DOHH2 (cell line): ENCODE measurements around the gene RMDN2.

Experiments used
- EZH2phosphoT487 ChIP-seq: fragments of 200-600 bp; sonication (generic); IDR thresholded peaks from 2 replicates; pipeline ENCODE4 v1.6.1; 2017; ENCODE audit warnings: borderline replicate concordance, mild to moderate bottlenecking, antibody characterized with exemption, low read length, moderate library complexity, mixed read lengths
- TF ChIP-seq, protein P1 (sequence below): fragments of 200-600 bp; sonication (generic); IDR thresholded peaks from one replicate; pipeline ENCODE4 v1.5.1; 2014; ENCODE audit warnings: antibody characterized with exemption, mild to moderate bottlenecking, low read depth, low read length; ENCODE audit not compliant: poor library complexity, severe bottlenecking

DNA sequence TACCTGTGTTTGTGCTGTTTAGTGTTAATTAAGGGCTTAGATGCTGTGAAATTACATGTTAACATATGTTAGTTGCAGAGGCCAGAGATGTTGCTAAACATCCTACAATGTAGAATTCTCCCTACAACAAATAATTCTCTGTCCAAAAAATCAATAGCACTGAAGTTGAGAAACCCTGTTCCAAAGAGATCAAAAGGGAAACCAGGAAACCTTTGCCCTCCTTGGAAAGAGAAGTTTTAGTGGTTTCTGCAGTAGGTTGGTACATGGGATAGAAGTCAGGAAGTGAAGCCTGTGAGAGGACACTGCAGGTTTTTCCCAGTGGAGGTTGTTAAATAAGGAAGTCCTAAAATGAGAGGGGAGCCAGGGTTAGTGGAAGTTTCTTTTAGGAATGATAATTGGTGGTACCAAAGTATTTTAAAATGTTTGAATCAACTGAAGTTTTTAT is 6.3 kb upstream of the RMDN2 start:
- TF ChIP-seq, protein P1, sequence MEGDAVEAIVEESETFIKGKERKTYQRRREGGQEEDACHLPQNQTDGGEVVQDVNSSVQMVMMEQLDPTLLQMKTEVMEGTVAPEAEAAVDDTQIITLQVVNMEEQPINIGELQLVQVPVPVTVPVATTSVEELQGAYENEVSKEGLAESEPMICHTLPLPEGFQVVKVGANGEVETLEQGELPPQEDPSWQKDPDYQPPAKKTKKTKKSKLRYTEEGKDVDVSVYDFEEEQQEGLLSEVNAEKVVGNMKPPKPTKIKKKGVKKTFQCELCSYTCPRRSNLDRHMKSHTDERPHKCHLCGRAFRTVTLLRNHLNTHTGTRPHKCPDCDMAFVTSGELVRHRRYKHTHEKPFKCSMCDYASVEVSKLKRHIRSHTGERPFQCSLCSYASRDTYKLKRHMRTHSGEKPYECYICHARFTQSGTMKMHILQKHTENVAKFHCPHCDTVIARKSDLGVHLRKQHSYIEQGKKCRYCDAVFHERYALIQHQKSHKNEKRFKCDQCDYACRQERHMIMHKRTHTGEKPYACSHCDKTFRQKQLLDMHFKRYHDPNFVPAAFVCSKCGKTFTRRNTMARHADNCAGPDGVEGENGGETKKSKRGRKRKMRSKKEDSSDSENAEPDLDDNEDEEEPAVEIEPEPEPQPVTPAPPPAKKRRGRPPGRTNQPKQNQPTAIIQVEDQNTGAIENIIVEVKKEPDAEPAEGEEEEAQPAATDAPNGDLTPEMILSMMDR, result no peak
- no peak for TF ChIP-seq EZH2phosphoT487
